MM.1S (cell line): ENCODE measurements around the gene PKD1.

ENCODE experiments used
- EZH2 ChIP-seq: fragments of 300-600 bp; sonication (generic); optimal IDR thresholded peaks from 2 replicates; pipeline ENCODE3; 2017; ENCODE audit warnings: low read depth, mild to moderate bottlenecking, antibody characterized with exemption, low read length, mixed read lengths
- EZH2phosphoT487 ChIP-seq: fragments of 300-600 bp; sonication (generic); IDR thresholded peaks from 2 replicates; pipeline ENCODE4 v1.6.1; 2018; ENCODE audit warnings: antibody characterized with exemption, low read length
- TF ChIP-seq, protein P1 (sequence below): fragments of 300-600 bp; sonication (generic); IDR thresholded peaks from 2 replicates; pipeline ENCODE4 v1.5.1; 2016; ENCODE audit warnings: antibody characterized with exemption, low read length, mixed read lengths

DNA sequence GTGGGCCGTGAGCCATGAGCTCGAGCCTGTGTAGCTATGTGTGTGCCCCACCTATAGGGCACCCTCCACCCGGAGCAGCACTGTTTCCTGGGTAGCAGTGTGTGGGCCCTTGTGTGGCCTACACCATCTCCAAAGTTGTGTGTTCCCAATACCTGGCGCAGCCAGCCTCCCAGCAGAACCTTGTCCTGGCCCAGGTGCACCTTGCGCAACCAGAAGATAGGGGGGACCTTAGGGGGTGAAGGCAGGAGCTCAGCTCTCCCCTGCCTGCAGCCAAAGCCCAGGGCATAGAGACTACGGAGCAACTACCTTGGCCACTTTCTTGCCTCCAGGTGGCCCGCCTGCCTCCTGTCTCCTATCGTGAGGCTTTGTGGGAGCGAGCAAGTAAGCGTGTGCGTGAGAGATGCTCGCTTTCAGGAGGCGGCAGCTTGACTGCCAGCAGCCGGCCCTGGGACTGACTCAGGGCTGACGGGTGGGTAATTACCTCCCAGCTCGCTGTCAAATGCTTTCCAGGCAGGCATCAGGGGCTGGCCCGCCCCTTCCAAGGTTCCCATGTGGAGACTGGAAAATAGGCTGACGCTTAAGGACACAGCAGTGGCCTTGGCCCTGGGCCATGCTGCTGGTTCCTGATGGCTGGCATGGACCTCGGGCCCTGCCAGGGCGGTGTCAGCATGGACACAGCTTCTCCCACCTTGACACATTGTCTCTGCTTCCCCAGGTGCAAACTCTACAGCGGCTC lies 38.9 kb upstream of the PKD1 start:
- TF ChIP-seq, protein P1, sequence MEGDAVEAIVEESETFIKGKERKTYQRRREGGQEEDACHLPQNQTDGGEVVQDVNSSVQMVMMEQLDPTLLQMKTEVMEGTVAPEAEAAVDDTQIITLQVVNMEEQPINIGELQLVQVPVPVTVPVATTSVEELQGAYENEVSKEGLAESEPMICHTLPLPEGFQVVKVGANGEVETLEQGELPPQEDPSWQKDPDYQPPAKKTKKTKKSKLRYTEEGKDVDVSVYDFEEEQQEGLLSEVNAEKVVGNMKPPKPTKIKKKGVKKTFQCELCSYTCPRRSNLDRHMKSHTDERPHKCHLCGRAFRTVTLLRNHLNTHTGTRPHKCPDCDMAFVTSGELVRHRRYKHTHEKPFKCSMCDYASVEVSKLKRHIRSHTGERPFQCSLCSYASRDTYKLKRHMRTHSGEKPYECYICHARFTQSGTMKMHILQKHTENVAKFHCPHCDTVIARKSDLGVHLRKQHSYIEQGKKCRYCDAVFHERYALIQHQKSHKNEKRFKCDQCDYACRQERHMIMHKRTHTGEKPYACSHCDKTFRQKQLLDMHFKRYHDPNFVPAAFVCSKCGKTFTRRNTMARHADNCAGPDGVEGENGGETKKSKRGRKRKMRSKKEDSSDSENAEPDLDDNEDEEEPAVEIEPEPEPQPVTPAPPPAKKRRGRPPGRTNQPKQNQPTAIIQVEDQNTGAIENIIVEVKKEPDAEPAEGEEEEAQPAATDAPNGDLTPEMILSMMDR, result no peak
- no peak for TF ChIP-seq EZH2
- TF ChIP-seq EZH2phosphoT487, result no peak
